Measurements from ENCODE around the gene FRMD8. TPM values are rescaled to one million over a fixed set of nuclear protein-coding genes. Genes with fewer than 3 reads are reported as not detected.

The FRMD8 gene
- total and polyA plus RNA-seq, 8 donors: 15.8 to 31.9 (median 20.7) TPM

DNA sequence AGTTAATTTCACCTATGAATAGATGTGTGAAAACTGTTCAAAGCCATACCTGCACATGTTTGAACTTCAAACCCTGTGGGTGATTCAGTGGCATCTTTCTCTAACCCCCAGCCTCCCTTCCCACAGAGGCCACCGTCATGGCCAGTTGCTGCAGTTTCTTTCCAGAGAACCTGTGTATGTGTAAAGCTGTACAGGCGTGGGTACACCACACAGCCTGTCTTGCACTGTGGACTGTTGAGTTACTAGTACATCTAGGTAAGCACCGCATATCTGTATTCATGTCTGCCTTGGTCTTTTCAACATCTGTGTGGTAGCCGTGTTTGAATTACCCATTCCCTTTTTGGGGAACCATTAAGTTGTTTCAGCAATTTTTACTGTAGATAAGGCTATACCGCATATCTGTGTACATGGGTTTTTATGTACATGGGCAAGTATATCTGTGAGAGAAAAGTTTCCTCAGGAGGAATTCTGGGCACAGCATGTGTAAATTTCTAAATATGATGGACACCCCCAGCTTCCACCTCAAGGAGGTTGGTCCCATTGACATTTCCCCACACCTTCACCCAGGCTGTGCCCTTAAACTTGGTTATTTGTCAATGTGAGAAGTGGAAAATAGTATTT lies 50.1 kb downstream of the FRMD8 start:
- H3K4me3 ChIP-seq: no peak overlapping the region
- H3K27me3 ChIP-seq: no peaks in the 10 kb centered on the region
- peak; percentile 1 for ATAC-seq
- intact Hi-C loops (cut with DNase I): no loop called here
- peak in 2 of 4 donors; percentile 32 to 33 for DNase-seq
- peak overlapping the region; percentile 7 to 58 for H3K27ac ChIP-seq
- peaks cover 5 to 85% of the 10 kb centered on the region in 2 donors for H3K36me3 ChIP-seq
- no peaks in the 10 kb centered on the region for H3K9me3 ChIP-seq
- peaks cover 36 to 99% of the 10 kb centered on the region in 2 donors for H3K4me1 ChIP-seq
- TF ChIP-seq, protein P1, sequence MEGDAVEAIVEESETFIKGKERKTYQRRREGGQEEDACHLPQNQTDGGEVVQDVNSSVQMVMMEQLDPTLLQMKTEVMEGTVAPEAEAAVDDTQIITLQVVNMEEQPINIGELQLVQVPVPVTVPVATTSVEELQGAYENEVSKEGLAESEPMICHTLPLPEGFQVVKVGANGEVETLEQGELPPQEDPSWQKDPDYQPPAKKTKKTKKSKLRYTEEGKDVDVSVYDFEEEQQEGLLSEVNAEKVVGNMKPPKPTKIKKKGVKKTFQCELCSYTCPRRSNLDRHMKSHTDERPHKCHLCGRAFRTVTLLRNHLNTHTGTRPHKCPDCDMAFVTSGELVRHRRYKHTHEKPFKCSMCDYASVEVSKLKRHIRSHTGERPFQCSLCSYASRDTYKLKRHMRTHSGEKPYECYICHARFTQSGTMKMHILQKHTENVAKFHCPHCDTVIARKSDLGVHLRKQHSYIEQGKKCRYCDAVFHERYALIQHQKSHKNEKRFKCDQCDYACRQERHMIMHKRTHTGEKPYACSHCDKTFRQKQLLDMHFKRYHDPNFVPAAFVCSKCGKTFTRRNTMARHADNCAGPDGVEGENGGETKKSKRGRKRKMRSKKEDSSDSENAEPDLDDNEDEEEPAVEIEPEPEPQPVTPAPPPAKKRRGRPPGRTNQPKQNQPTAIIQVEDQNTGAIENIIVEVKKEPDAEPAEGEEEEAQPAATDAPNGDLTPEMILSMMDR (IDR thresholded peaks at IDR 0.05): no peak

DNA sequence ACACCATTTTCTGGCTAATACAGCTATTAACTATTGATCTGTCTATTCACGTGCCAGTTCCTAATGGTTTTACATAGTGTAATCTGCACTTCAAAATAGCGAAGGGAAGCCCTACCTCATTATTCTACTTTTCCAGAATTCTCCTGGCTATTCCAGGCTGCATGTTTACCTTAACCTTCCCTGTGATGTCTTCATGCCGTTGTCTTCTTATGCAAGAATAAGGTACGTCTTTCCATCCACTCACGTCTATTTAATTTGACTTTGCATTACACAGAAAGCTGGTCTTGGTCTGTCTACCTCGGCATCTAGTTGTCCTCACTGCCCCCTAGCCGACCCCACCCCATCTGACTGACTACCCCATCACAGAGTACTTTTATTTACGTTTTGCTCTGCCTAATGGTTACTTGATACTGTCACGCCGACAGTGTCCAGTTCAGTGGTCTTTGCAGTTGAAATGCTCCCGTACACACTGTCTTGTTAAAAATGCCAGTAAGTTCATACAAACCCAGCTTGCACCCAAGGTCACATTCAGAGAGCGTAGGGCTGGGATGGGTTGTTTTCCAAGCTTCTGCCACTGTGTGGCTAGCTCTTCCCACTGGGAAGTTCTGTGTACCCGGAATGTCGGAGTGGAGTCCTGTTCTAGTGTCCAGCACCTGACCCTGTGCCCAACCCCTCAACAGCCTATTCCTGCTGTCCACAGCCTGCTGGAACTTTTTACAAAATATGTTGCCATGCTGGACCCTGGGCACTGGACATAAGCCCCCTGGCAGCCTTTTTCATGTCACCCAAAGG lies 51.2 kb downstream of the FRMD8 start:
- Histone ChIP-seq H3K4me3 (no peak overlapping the region), H3K27ac (peak overlapping the region in 1 of 2 donors; percentile 35), H3K27me3 (no peaks in the 10 kb centered on the region), H3K36me3 (peaks cover 5 to 88% of the 10 kb centered on the region in 2 donors), H3K9me3 (no peaks in the 10 kb centered on the region), H3K4me1 (peaks cover 36 to 99% of the 10 kb centered on the region in 2 donors)
- peak; percentile 0 for ATAC-seq
- peak in 1 of 4 donors; percentile 30 for DNase-seq
- intact Hi-C loops (cut with DNase I): no loop called here
- TF ChIP-seq, protein P1 (IDR thresholded peaks at IDR 0.05): no peak

DNA sequence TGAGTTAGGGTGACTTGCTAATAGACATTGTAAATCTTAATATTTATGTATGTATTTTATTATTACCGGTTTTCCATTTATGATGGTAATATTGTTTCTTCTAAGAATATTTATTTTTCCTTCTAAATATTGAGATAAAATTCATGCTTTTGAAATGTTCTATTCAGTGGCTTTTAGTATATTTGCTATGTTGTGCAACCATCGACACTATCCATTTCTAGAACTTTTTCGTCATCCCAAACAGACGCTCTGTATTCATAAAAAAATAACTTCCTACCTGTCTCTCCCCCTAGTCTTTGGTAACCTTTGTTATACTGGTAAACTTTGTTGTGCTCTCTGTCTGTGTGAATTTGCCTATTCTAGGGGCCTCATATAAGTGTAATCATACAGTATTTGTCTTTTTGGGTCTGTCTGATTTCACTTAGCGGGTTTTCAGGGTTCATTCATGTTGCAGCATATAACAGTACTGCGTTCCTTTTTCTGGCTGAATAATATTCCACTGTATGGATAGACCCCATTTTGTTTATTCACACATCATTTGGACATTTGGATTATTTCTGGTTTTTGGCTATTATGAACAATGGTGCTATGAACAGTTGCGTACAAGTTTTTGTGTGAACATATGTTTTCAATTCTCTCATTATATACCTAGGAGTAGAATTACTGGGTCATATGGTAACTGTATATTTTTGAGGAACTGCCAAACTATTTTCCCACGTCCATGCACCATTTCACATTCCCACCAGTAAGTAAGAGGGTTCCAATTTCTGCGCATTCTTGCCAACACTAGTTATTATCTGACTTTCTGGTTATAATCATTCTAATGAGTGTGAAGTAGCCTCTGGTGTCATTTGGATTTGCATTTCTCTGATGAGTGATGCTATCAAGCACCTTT lies 52.1 kb downstream of the FRMD8 start:
- H3K36me3 ChIP-seq: peaks cover 5 to 88% of the 10 kb centered on the region in 2 donors
- H3K27ac ChIP-seq: peak overlapping the region in 1 of 2 donors; percentile 8

DNA sequence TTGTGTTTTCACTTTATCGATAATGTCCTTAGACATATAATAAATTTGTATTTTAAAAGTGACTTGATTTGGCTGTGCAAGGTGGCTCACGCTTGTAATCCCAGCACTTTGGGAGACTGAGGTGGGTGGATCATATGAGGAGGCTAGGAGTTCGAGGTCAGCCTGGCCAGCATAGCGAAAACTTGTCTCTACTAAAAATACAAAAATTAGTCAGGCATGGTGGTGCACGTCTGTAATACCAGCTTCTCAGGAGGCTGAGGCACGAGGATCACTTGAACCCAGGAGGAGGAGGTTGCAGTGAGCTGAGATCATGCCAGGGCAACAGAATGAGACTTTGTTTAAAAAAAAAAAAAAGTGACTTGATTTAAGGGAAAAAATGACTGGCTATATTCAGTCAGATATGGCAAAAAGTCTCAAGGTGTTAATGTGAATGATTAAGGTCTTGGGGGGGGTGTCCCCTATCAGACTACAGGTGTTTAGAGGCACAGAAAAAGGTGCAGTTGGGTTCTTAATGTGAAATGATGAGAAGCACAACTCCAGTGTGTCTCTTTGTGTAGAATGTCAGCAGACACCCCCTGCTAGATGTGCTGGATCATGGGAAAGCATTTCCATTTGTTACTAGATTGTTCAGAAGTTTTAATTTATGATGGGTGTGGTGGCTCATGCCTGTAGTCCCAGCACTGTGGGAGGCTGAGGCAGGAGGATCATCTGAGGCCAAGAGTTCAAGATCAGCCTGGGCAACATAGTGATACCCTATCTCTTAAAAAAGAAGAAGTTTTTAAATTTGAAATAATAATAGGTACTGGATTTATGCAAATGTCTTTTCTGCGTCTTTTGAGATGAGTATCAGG lies 53.1 kb downstream of the FRMD8 start:
- H3K4me3 ChIP-seq: no peak overlapping the region
- no peak for ATAC-seq

More for the DNA sequence above, 52.1 kb downstream of the FRMD8 start:
- DNase-seq (peak in 1 of 4 donors; percentile 3), ATAC-seq (no peak)
- Histone ChIP-seq H3K27me3 (no peaks in the 10 kb centered on the region), H3K9me3 (no peaks in the 10 kb centered on the region), H3K4me1 (peaks cover 35 to 98% of the 10 kb centered on the region in 2 donors), H3K4me3 (peak overlapping the region in 1 of 2 donors; percentile 1)
- intact Hi-C loops (cut with DNase I): no loop called here
- TF ChIP-seq, protein P1 (IDR thresholded peaks at IDR 0.05): no peak

More for the DNA sequence above, 53.1 kb downstream of the FRMD8 start:
- TF ChIP-seq, protein P1 (IDR thresholded peaks at IDR 0.05): no peak
- Histone ChIP-seq H3K4me1 (peaks cover 32 to 92% of the 10 kb centered on the region in 2 donors), H3K36me3 (peaks cover under 1 to 87% of the 10 kb centered on the region in 2 donors), H3K27me3 (no peaks in the 10 kb centered on the region), H3K9me3 (no peaks in the 10 kb centered on the region), H3K27ac (peak overlapping the region; percentile 57 to 60)
- intact Hi-C loops (cut with DNase I): no loop called here
- DNase-seq: peak in 1 of 4 donors; percentile 19
